Peyer's patch (tissue), 4 donors: ENCODE measurements around the gene AP1M1. TPM values are rescaled to one million over a fixed set of nuclear protein-coding genes. Genes with fewer than 3 reads are reported as not detected.

Source experiments
- DNase-seq, 3 donors: peaks; one replicate each; pipeline ENCODE4 v3.0.0-alpha.2; 2017 to 2019
- H3K27ac ChIP-seq, 4 donors: fragments of 200-600 bp; sonication (generic); one replicate each; pipeline ENCODE4 v1.5.1; 2016 to 2019
- H3K27me3 ChIP-seq, 2 donors: fragments of 200-600 bp; sonication (generic); one replicate each; pipeline ENCODE4 v1.5.1; 2019
- H3K36me3 ChIP-seq, 3 donors: fragments of 200-600 bp; sonication (generic); one replicate each; pipeline ENCODE4 v1.5.1; 2016 to 2019
- H3K4me1 ChIP-seq, 4 donors: fragments of 200-600 bp; sonication (generic); one replicate each; pipeline ENCODE4 v1.5.1; 2016 to 2019
- H3K4me3 ChIP-seq, 4 donors: fragments of 200-600 bp; sonication (generic); 1 replicate in 3 of 4; 2 replicates in 1 of 4; pipeline ENCODE4 v1.5.1; 2016 to 2019; ENCODE audit warnings: mild to moderate bottlenecking in 1 of 4
- H3K9me3 ChIP-seq, 4 donors: fragments of 200-600 bp; sonication (generic); one replicate each; pipeline ENCODE4 v1.5.1; 2016 to 2019; ENCODE audit warnings: mild to moderate bottlenecking in 1 of 4
- POLR2A ChIP-seq, 2 donors: fragments of 450-650 bp; IDR thresholded peaks; one replicate each; pipeline ENCODE4 v1.5.1; 2017; ENCODE audit warnings: antibody characterized with exemption in 2 of 2, mild to moderate bottlenecking in 2 of 2, moderate library complexity in 2 of 2
- total RNA-seq, 4 donors: library from RNA; depleted of rRNA; stranded (reverse); fragments of >200 nt; gene quantifications; one replicate each; pipeline ENCODE4 v1.1.0, GENCODE V29; 2016
- TF ChIP-seq, protein P1 (sequence below), 6 experiments: fragments of 450-650 bp in 4 of 6; fragments of 200-600 bp in 2 of 6; sonication (generic) in 1 of 6; IDR thresholded peaks; one replicate each; pipeline ENCODE4 v1.5.1; 2017 to 2019; ENCODE audit warnings: antibody characterized with exemption in 6 of 6, mild to moderate bottlenecking in 3 of 6, moderate library complexity in 1 of 6

AP1M1 gene
- total RNA-seq, 4 donors from 2014 or later = 52.7 to 83.9 (median 62.8) TPM

DNA sequence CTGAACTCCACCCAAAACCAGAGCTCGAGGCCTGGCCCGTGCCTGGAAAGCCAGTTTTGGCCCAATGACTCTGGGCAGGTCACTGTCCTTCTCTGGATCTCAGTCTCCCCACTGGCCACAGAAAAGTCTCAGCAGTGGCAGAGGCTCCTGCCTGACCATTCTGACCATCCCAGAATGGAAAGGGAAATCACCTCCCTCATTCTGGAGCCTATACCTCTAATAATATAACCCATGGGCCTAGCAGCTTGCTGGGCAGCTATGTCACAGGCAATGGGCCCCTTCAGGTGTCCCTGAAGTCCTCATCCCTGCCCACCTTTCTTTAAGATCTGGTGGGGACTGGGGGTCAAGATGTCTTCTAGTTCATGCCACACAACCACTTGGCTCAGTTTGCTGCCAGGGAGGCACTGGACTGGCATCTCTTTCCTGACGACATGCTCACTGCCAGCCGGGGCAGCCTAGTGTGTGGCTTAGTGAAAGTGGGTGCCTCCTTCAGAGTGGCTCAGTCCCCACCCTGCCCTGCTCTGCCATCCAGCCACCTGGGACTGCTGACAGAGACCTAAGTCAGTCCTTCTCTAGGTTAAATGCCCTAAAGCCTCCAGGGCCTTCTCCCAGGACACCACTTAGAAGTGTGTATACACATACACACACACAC lies 62.6 kb downstream of the AP1M1 start:
- H3K4me1 ChIP-seq = peaks cover 0 to 45% (median 22%) of the 10 kb centered on the region in 4 donors
- TF ChIP-seq, protein P1, sequence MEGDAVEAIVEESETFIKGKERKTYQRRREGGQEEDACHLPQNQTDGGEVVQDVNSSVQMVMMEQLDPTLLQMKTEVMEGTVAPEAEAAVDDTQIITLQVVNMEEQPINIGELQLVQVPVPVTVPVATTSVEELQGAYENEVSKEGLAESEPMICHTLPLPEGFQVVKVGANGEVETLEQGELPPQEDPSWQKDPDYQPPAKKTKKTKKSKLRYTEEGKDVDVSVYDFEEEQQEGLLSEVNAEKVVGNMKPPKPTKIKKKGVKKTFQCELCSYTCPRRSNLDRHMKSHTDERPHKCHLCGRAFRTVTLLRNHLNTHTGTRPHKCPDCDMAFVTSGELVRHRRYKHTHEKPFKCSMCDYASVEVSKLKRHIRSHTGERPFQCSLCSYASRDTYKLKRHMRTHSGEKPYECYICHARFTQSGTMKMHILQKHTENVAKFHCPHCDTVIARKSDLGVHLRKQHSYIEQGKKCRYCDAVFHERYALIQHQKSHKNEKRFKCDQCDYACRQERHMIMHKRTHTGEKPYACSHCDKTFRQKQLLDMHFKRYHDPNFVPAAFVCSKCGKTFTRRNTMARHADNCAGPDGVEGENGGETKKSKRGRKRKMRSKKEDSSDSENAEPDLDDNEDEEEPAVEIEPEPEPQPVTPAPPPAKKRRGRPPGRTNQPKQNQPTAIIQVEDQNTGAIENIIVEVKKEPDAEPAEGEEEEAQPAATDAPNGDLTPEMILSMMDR (IDR thresholded peaks at IDR 0.05) = no peak
- no peak for TF ChIP-seq POLR2A (IDR thresholded peaks at IDR 0.05)
- DNase-seq = no peak
- no peak overlapping the region for H3K4me3 ChIP-seq
- peak overlapping the region in 3 of 4 donors; percentile 63 to 76 (median 73) for H3K27ac ChIP-seq
- H3K9me3 ChIP-seq = no peaks in the 10 kb centered on the region
- no peaks in the 10 kb centered on the region for H3K27me3 ChIP-seq
- H3K36me3 ChIP-seq = no peaks in the 10 kb centered on the region

DNA sequence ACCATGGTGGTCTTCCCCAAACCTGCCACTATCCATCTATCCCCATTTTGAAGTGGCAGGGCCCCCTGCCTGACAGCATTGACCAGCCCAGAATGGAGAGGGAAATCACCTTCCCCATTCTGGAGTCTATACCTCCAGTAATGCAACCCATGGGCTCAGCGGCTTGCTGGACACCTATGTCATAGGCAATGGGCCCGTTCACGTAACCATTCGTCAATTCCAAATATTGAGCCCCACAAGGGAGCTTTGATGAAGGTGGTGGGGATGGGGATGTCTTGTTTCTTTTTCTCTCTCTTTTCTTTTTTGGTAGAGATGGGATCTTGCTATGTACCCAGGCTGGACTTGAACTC lies 63.1 kb downstream of the AP1M1 start:
- Histone ChIP-seq H3K4me3 (no peak overlapping the region), H3K36me3 (no peaks in the 10 kb centered on the region), H3K4me1 (peaks cover 0 to 45% (median 22%) of the 10 kb centered on the region in 4 donors), H3K27me3 (no peaks in the 10 kb centered on the region), H3K27ac (peak overlapping the region in 1 of 4 donors; percentile 73), H3K9me3 (no peaks in the 10 kb centered on the region)
- no peak for DNase-seq
- no peak for TF ChIP-seq POLR2A (IDR thresholded peaks at IDR 0.05)
- TF ChIP-seq, protein P1 (IDR thresholded peaks at IDR 0.05) = no peak

DNA sequence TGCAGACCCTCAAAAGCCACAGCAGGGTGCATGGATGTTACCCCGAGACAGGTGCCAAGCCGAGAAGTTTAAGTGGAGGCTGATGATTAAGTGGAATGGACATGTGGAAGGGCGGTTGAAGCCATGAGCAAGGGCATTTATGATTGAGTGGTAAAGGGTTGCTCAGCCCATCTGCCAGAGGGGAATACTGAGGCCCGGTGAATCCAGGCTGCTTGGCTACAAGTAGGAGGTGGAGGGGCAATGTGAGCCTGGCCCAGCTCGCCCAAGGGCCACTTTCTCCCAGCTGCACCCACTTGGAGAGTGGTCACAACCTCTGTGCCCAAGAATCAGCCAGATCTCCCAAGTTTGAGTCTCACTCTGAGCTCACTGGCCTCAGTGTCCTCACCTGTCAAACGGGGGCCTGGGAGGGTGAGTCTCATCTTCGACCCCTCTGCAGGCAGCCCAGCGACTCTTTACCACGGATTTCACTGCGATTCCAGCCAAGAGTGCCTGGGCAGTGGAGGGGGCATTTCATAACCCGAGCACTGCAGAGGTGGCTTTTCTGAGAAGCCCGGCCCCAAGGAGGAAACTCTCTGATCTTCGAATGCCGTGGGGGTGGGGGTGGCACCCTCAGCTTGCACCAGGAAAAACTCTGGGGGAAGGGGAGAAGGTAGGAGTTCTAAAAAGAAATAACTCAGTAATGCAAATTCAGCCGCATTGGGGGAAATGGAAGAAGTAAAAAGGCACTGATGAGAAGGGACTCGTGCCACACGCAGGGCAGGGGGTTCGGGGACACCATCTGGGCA lies 64.1 kb downstream of the AP1M1 start:
- TF ChIP-seq POLR2A (IDR thresholded peaks at IDR 0.05) = no peak
- TF ChIP-seq, protein P1 (IDR thresholded peaks at IDR 0.05) = no peak
- DNase-seq = peak in 1 of 3 donors; percentile 39
- Histone ChIP-seq H3K4me1 (peaks cover 0 to 45% (median 22%) of the 10 kb centered on the region in 4 donors), H3K9me3 (no peaks in the 10 kb centered on the region), H3K36me3 (no peaks in the 10 kb centered on the region), H3K4me3 (no peak overlapping the region), H3K27ac (peak overlapping the region in 2 of 4 donors; percentile 32 to 73), H3K27me3 (no peaks in the 10 kb centered on the region)

DNA sequence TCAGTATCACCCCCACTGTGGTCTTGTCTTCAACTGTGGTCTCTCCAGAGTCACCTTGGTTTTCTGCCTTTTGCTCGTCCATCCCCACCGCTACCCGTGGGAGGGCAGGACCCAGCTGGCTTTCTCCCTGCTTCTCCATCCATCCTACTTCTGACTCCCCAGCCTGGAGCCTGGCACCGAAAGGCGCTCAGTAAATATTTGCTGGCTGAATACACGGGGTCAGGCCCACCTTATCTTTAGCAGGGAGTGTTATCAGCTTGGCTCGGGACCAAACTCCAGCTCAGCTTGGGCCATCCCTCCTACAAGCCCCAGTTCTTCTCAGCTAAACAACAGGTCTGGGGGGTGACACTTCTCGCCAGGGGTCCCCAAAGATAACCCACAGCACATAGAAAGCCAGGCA lies 64.9 kb downstream of the AP1M1 start:
- no peak overlapping the region for H3K4me3 ChIP-seq
- H3K27me3 ChIP-seq = no peaks in the 10 kb centered on the region
- peak overlapping the region in 2 of 4 donors; percentile 32 to 73 for H3K27ac ChIP-seq
- TF ChIP-seq, protein P1 (IDR thresholded peaks at IDR 0.05) = no peak
- no peak for TF ChIP-seq POLR2A (IDR thresholded peaks at IDR 0.05)
- no peaks in the 10 kb centered on the region for H3K36me3 ChIP-seq
- H3K9me3 ChIP-seq = no peaks in the 10 kb centered on the region
- H3K4me1 ChIP-seq = peaks cover 0 to 45% (median 22%) of the 10 kb centered on the region in 4 donors
- peak in 1 of 3 donors; percentile 59 for DNase-seq

DNA sequence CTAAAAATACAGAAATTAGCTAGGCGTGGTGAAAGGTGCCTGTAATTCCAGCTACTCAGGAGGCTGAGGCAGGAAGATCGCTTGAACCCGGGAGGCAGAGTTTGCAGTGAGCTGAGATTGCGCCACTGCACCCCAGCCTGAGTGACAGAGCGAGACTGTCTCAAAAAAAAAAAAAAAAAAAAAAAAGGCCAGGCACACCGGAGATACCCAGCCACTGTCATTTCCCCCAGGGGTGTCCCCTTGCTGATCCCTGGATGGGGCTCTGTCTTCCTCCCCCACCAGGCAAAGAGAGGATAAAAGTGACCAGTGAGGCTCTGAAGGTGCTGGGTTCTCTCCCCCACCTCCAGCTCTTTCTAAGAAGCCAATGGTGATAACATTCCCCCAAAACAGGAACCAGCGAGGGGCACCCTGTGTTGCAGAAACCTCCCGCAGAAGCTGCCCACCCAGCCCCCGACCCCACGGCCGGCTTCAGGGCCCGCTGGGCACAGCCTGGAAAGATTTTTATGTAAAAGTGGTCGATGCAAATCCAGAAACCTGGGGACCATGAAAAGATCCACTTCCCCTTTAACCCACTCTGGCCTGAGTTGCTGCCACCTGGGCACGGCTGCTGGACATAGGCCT lies 65.5 kb downstream of the AP1M1 start:
- DNase-seq = peak in 2 of 3 donors; percentile 66
- peaks cover 0 to 44% (median 21%) of the 10 kb centered on the region in 4 donors for H3K4me1 ChIP-seq
- no peak overlapping the region for H3K4me3 ChIP-seq
- no peaks in the 10 kb centered on the region for H3K36me3 ChIP-seq
- H3K27me3 ChIP-seq = no peaks in the 10 kb centered on the region
- TF ChIP-seq POLR2A (IDR thresholded peaks at IDR 0.05) = no peak
- TF ChIP-seq, protein P1 (IDR thresholded peaks at IDR 0.05) = no peak
- H3K9me3 ChIP-seq = no peaks in the 10 kb centered on the region
- H3K27ac ChIP-seq = peak overlapping the region in 2 of 4 donors; percentile 32 to 73
